Immature natural killer cell (primary cell): Measurements from ENCODE around the gene PCSK6. TPM values are rescaled to one million over a fixed set of nuclear protein-coding genes. Genes with fewer than 3 reads are reported as not detected.

Experiments used
- DNase-seq, 3 donors: peaks; one replicate each; pipeline ENCODE4 v3.0.0; 2022; ENCODE audit warnings: mixed read lengths in 1 of 3
- H3K27ac Mint-ChIP-seq, 6 donors: one replicate each; pipeline ENCODE4 v1.8.0; 2020; ENCODE audit warnings: mixed read lengths in 6 of 6, mild to moderate bottlenecking in 5 of 6, inconsistent platforms in 4 of 6, moderate library complexity in 3 of 6
- H3K27me3 Mint-ChIP-seq, 3 donors: one replicate each; pipeline ENCODE4 v1.8.0; 2020 to 2021; ENCODE audit warnings: low read depth in 3 of 3, mild to moderate bottlenecking in 3 of 3, mixed read lengths in 3 of 3, moderate library complexity in 3 of 3, inconsistent platforms in 1 of 3
- H3K36me3 Mint-ChIP-seq, 3 donors: one replicate each; pipeline ENCODE4 v1.8.0; 2020; ENCODE audit warnings: mixed read lengths in 3 of 3, inconsistent platforms in 2 of 3, mild to moderate bottlenecking in 2 of 3
- H3K4me1 Mint-ChIP-seq, 2 donors: one replicate each; pipeline ENCODE4 v1.8.0; 2020; ENCODE audit warnings: inconsistent platforms in 2 of 2, mild to moderate bottlenecking in 2 of 2, mixed read lengths in 2 of 2, moderate library complexity in 1 of 2
- H3K4me3 Mint-ChIP-seq, 5 donors: one replicate each; pipeline ENCODE4 v1.8.0; 2020; ENCODE audit warnings: mild to moderate bottlenecking in 5 of 5, mixed read lengths in 5 of 5, inconsistent platforms in 3 of 5, moderate library complexity in 3 of 5
- H3K9me3 Mint-ChIP-seq, 6 donors: one replicate each; pipeline ENCODE4 v1.8.0; 2020; ENCODE audit warnings: mild to moderate bottlenecking in 6 of 6, mixed read lengths in 6 of 6, inconsistent platforms in 4 of 6, moderate library complexity in 3 of 6
- polyA plus RNA-seq, 3 donors: library from polyadenylated mRNA; unstranded; fragments of 300-500 nt; fragmentation: Illumina TruSeq; gene quantifications; one replicate each; pipeline ENCODE4 v1.2.3, GENCODE V29; 2021

Gene PCSK6
- polyA plus RNA-seq, 3 donors from 2014 or later: 1.7 to 3.0 TPM; not detected in 1

- peaks cover 14 to 30% (median 17%) of the 10 kb centered on the region in 3 donors for H3K27me3 Mint-ChIP-seq
- no peak for DNase-seq
- H3K36me3 Mint-ChIP-seq: no peaks in the 10 kb centered on the region
- H3K4me3 Mint-ChIP-seq: peak overlapping the region in 2 of 5 donors; percentile 29 to 33
- H3K27ac Mint-ChIP-seq: no peak overlapping the region
- H3K4me1 Mint-ChIP-seq: peaks cover 2 to 13% of the 10 kb centered on the region in 2 donors
- peaks cover 0 to 2% (median 0%) of the 10 kb centered on the region in 6 donors for H3K9me3 Mint-ChIP-seq
Observed at GRCh38 chr15:101490922-101491733, 1.6 kb upstream of the PCSK6 start.

- Mint-ChIP-seq H3K9me3 (peaks cover 0 to 2% (median 0%) of the 10 kb centered on the region in 6 donors), H3K4me3 (peak overlapping the region in 3 of 5 donors; percentile 29 to 33 (median 31)), H3K36me3 (no peaks in the 10 kb centered on the region), H3K27ac (no peak overlapping the region), H3K4me1 (peaks cover 2 to 6% of the 10 kb centered on the region in 2 donors), H3K27me3 (peaks cover 13 to 28% (median 17%) of the 10 kb centered on the region in 3 donors)
- DNase-seq: no peak
Observed at GRCh38 chr15:101490408-101490891, 943 bp upstream of the PCSK6 start.

- DNase-seq: no peak
- peaks cover 10 to 21% (median 14%) of the 10 kb centered on the region in 3 donors for H3K27me3 Mint-ChIP-seq
Observed at GRCh38 chr15:101489237-101489598, 289 bp downstream of the PCSK6 start.

GRCh38 chr15:101488300-101489164 lies 975 bp downstream of the PCSK6 start:
- peaks cover 6 to 18% (median 13%) of the 10 kb centered on the region in 3 donors for H3K27me3 Mint-ChIP-seq
- H3K4me1 Mint-ChIP-seq: peaks cover 0 to 2% of the 10 kb centered on the region in 2 donors
- H3K4me3 Mint-ChIP-seq: peak overlapping the region in 1 of 5 donors; percentile 51
- H3K27ac Mint-ChIP-seq: no peak overlapping the region
- no peaks in the 10 kb centered on the region for H3K36me3 Mint-ChIP-seq
- DNase-seq: no peak
- peaks cover 0 to 2% (median 0%) of the 10 kb centered on the region in 6 donors for H3K9me3 Mint-ChIP-seq

More at GRCh38 chr15:101489237-101489598, 289 bp downstream of the PCSK6 start:
- no peaks in the 10 kb centered on the region for H3K36me3 Mint-ChIP-seq
- H3K27ac Mint-ChIP-seq: no peak overlapping the region
- H3K4me3 Mint-ChIP-seq: no peak overlapping the region
- peaks cover 0 to 2% (median 0%) of the 10 kb centered on the region in 6 donors for H3K9me3 Mint-ChIP-seq
- H3K4me1 Mint-ChIP-seq: peaks cover 0 to 2% of the 10 kb centered on the region in 2 donors

GRCh38 chr15:101486696-101487459 lies 2.6 kb downstream of the PCSK6 start:
- H3K4me3 Mint-ChIP-seq: no peak overlapping the region
- H3K9me3 Mint-ChIP-seq: peaks cover 0 to 2% (median 0%) of the 10 kb centered on the region in 6 donors
- peaks cover 6 to 18% (median 10%) of the 10 kb centered on the region in 3 donors for H3K27me3 Mint-ChIP-seq
- H3K36me3 Mint-ChIP-seq: no peaks in the 10 kb centered on the region
- no peak for DNase-seq
- no peak overlapping the region for H3K27ac Mint-ChIP-seq
- peaks cover 0 to 2% of the 10 kb centered on the region in 2 donors for H3K4me1 Mint-ChIP-seq

- DNase-seq: no peak
- H3K9me3 Mint-ChIP-seq: peaks cover 0 to 2% (median 0%) of the 10 kb centered on the region in 6 donors
- H3K4me3 Mint-ChIP-seq: no peak overlapping the region
- no peak overlapping the region for H3K27ac Mint-ChIP-seq
- H3K36me3 Mint-ChIP-seq: no peaks in the 10 kb centered on the region
- peaks cover 6 to 18% (median 14%) of the 10 kb centered on the region in 3 donors for H3K27me3 Mint-ChIP-seq
- no peaks in the 10 kb centered on the region for H3K4me1 Mint-ChIP-seq
Observed at GRCh38 chr15:101483462-101483861, 6.0 kb downstream of the PCSK6 start.

- Mint-ChIP-seq H3K9me3 (peaks cover 0 to 2% (median 0%) of the 10 kb centered on the region in 6 donors), H3K4me3 (no peak overlapping the region), H3K4me1 (no peaks in the 10 kb centered on the region), H3K27ac (no peak overlapping the region), H3K27me3 (peaks cover 6 to 16% (median 9%) of the 10 kb centered on the region in 3 donors), H3K36me3 (no peaks in the 10 kb centered on the region)
- no peak for DNase-seq
Observed at GRCh38 chr15:101482526-101483371, 6.8 kb downstream of the PCSK6 start.

GRCh38 chr15:101481917-101482525 lies 7.5 kb downstream of the PCSK6 start:
- Mint-ChIP-seq H3K4me1 (no peaks in the 10 kb centered on the region), H3K27ac (no peak overlapping the region), H3K36me3 (no peaks in the 10 kb centered on the region), H3K27me3 (peaks cover 4 to 10% (median 6%) of the 10 kb centered on the region in 3 donors), H3K4me3 (no peak overlapping the region), H3K9me3 (no peaks in the 10 kb centered on the region)
- DNase-seq: no peak

- H3K27ac Mint-ChIP-seq: no peak overlapping the region
- H3K36me3 Mint-ChIP-seq: no peaks in the 10 kb centered on the region
- H3K9me3 Mint-ChIP-seq: no peaks in the 10 kb centered on the region
- H3K4me1 Mint-ChIP-seq: no peaks in the 10 kb centered on the region
- peaks cover 3 to 7% (median 6%) of the 10 kb centered on the region in 3 donors for H3K27me3 Mint-ChIP-seq
- no peak overlapping the region for H3K4me3 Mint-ChIP-seq
- DNase-seq: no peak
Observed at GRCh38 chr15:101481381-101481705, 8.2 kb downstream of the PCSK6 start.

- DNase-seq: no peak
- no peaks in the 10 kb centered on the region for H3K36me3 Mint-ChIP-seq
- no peak overlapping the region for H3K4me3 Mint-ChIP-seq
- H3K27ac Mint-ChIP-seq: no peak overlapping the region
- no peaks in the 10 kb centered on the region for H3K4me1 Mint-ChIP-seq
- peaks cover 0 to 6% (median 4%) of the 10 kb centered on the region in 3 donors for H3K27me3 Mint-ChIP-seq
- H3K9me3 Mint-ChIP-seq: no peaks in the 10 kb centered on the region
Observed at GRCh38 chr15:101480613-101481380, 8.7 kb downstream of the PCSK6 start.

- H3K27me3 Mint-ChIP-seq: peaks cover 2 to 6% (median 2%) of the 10 kb centered on the region in 3 donors
- H3K9me3 Mint-ChIP-seq: no peaks in the 10 kb centered on the region
- H3K36me3 Mint-ChIP-seq: no peaks in the 10 kb centered on the region
- DNase-seq: no peak
- no peak overlapping the region for H3K27ac Mint-ChIP-seq
- H3K4me3 Mint-ChIP-seq: no peak overlapping the region
- H3K4me1 Mint-ChIP-seq: no peaks in the 10 kb centered on the region
Observed at GRCh38 chr15:101479851-101480612, 9.5 kb downstream of the PCSK6 start.
